ENCODE measurements around the gene SERPINE1. TPM values are rescaled to one million over a fixed set of nuclear protein-coding genes. Genes with fewer than 3 reads are reported as not detected.
A peak's percentile ranks its signal among the peaks of the same experiment; 100 is the strongest.

The SERPINE1 gene
- total and polyA plus RNA-seq, 2 of the 13 experiments (the other 11 are each of a cell fraction or from before 2014, with no cell fraction given): 21.2 to 1,576 TPM

DNA sequence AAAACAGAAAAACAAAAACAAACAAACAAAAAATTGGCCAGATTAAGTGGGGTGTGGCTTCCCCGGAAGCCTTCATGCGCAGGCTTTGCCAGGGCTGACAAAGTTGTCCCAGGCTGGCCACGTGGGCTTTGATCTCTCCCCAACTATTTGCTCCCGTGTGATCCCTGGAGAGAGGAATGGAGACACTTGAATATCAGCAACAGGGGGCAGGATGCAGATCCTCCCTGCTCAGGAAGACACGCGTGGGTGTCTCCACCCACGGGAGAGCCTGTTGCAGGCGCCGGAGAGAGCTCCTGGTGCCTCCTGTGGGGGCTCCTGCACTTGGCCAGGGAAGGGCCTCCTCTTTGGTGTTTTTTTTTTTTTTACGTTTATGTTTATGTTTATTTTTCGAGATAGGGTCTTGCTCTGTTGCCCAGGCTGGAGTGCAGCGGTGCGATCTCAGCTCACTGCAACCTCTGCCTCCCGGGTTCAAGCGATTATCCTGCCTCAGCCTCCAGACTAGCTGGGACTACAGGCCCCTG is 22.7 kb upstream of the SERPINE1 start (continued):
- TF ChIP-seq LCORL (IDR thresholded peaks at IDR 0.05): no peak
- no peak; the same call in 1 of the 2 replicates for TF ChIP-seq LCORL (CRISPR knock-in tag; IDR thresholded peaks at IDR 0.05)
- TF ChIP-seq SP1 (IDR thresholded peaks at IDR 0.05): no peak
- TF ChIP-seq SP1 (CRISPR knock-in tag; IDR thresholded peaks at IDR 0.05): no peak
- no peak for TF ChIP-seq ZNF737 (CRISPR knock-in tag; IDR thresholded peaks at IDR 0.05; ENCODE audit: borderline replicate concordance)
- TF ChIP-seq DR1 (CRISPR knock-in tag; IDR thresholded peaks at IDR 0.05): no peak
- TF ChIP-seq ZSCAN9 (CRISPR knock-in tag; IDR thresholded peaks at IDR 0.05; ENCODE audit: borderline replicate concordance): no peak
- no peak for TF ChIP-seq FOXA1 (IDR thresholded peaks at IDR 0.05)
- TF ChIP-seq FOXA1 (CRISPR knock-in tag; IDR thresholded peaks at IDR 0.05): no peak
- no peak for TF ChIP-seq MZF1 (CRISPR knock-in tag; IDR thresholded peaks at IDR 0.05; ENCODE audit: borderline replicate concordance)
- TF ChIP-seq TOE1 (CRISPR knock-in tag; IDR thresholded peaks at IDR 0.05): no peak
- TF ChIP-seq, protein P1, sequence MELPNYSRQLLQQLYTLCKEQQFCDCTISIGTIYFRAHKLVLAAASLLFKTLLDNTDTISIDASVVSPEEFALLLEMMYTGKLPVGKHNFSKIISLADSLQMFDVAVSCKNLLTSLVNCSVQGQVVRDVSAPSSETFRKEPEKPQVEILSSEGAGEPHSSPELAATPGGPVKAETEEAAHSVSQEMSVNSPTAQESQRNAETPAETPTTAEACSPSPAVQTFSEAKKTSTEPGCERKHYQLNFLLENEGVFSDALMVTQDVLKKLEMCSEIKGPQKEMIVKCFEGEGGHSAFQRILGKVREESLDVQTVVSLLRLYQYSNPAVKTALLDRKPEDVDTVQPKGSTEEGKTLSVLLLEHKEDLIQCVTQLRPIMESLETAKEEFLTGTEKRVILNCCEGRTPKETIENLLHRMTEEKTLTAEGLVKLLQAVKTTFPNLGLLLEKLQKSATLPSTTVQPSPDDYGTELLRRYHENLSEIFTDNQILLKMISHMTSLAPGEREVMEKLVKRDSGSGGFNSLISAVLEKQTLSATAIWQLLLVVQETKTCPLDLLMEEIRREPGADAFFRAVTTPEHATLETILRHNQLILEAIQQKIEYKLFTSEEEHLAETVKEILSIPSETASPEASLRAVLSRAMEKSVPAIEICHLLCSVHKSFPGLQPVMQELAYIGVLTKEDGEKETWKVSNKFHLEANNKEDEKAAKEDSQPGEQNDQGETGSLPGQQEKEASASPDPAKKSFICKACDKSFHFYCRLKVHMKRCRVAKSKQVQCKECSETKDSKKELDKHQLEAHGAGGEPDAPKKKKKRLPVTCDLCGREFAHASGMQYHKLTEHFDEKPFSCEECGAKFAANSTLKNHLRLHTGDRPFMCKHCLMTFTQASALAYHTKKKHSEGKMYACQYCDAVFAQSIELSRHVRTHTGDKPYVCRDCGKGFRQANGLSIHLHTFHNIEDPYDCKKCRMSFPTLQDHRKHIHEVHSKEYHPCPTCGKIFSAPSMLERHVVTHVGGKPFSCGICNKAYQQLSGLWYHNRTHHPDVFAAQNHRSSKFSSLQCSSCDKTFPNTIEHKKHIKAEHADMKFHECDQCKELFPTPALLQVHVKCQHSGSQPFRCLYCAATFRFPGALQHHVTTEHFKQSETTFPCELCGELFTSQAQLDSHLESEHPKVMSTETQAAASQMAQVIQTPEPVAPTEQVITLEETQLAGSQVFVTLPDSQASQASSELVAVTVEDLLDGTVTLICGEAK (IDR thresholded peaks at IDR 0.05): no peak
- TF ChIP-seq, protein P1 (CRISPR knock-in tag; IDR thresholded peaks at IDR 0.05): no peak
- TF ChIP-seq, protein P2, sequence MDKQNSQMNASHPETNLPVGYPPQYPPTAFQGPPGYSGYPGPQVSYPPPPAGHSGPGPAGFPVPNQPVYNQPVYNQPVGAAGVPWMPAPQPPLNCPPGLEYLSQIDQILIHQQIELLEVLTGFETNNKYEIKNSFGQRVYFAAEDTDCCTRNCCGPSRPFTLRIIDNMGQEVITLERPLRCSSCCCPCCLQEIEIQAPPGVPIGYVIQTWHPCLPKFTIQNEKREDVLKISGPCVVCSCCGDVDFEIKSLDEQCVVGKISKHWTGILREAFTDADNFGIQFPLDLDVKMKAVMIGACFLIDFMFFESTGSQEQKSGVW (CRISPR knock-in tag; IDR thresholded peaks at IDR 0.05; ENCODE audit: borderline replicate concordance): no peak
- TF ChIP-seq, protein P3, sequence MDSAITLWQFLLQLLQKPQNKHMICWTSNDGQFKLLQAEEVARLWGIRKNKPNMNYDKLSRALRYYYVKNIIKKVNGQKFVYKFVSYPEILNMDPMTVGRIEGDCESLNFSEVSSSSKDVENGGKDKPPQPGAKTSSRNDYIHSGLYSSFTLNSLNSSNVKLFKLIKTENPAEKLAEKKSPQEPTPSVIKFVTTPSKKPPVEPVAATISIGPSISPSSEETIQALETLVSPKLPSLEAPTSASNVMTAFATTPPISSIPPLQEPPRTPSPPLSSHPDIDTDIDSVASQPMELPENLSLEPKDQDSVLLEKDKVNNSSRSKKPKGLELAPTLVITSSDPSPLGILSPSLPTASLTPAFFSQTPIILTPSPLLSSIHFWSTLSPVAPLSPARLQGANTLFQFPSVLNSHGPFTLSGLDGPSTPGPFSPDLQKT (CRISPR knock-in tag; IDR thresholded peaks at IDR 0.05; ENCODE audit: borderline replicate concordance): no peak
- peak; percentile 77; the same call in 1 of the 2 replicates for TF ChIP-seq ZNF224 (CRISPR knock-in tag; IDR thresholded peaks at IDR 0.05)
- TF ChIP-seq, protein P4, sequence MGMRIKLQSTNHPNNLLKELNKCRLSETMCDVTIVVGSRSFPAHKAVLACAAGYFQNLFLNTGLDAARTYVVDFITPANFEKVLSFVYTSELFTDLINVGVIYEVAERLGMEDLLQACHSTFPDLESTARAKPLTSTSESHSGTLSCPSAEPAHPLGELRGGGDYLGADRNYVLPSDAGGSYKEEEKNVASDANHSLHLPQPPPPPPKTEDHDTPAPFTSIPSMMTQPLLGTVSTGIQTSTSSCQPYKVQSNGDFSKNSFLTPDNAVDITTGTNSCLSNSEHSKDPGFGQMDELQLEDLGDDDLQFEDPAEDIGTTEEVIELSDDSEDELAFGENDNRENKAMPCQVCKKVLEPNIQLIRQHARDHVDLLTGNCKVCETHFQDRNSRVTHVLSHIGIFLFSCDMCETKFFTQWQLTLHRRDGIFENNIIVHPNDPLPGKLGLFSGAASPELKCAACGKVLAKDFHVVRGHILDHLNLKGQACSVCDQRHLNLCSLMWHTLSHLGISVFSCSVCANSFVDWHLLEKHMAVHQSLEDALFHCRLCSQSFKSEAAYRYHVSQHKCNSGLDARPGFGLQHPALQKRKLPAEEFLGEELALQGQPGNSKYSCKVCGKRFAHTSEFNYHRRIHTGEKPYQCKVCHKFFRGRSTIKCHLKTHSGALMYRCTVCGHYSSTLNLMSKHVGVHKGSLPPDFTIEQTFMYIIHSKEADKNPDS (CRISPR knock-in tag; IDR thresholded peaks at IDR 0.05): no peak

Data from HepG2 (cell line).